IMR-90 (cell line): ENCODE measurements around the gene CTNND2. TPM values are rescaled to one million over a fixed set of nuclear protein-coding genes. Genes with fewer than 3 reads are reported as not detected.

Experiments
- ATAC-seq: fragments of 200-7000 bp; cut with Tn5 transposase; 2 replicates; pipeline ENCODE4 v1.9.1; 2020; ENCODE audit warnings: low read depth, mild to moderate bottlenecking, moderate library complexity
- BruUV-seq: library from RNA; stranded (reverse); fragments of 400-500 nt; replicated peaks from 2 replicates; lab custom pipeline; 2021; lab: Mats Ljungman, UMichigan
- CTCF ChIA-PET: fragments of 300-600 bp; formaldehyde crosslinking; extraction: SDS; loops from one replicate; lab custom pipeline; 2021; ENCODE audit warnings: antibody characterized with exemption; lab: Yijun Ruan, JAX
- POLR2A ChIA-PET: fragments of 300-600 bp; sonication (Branson Sonifier 250); formaldehyde crosslinking; loops from one replicate; lab custom pipeline; 2022; ENCODE audit warnings: antibody characterized with exemption; ENCODE audit not compliant: unreplicated experiment; lab: Charles Lee
- DNase-seq: peaks from one replicate; pipeline ENCODE4 v3.0.0; 2013
- H2AFZ ChIP-seq: replicated peaks from 2 replicates; pipeline ENCODE3; 2013; ENCODE audit warnings: low read length, mild to moderate bottlenecking; ENCODE audit not compliant: poor library complexity
- H2AK5ac ChIP-seq: 2 replicates; pipeline ENCODE4 v1.6.1; 2013; ENCODE audit warnings: low read depth, low read length, inconsistent platforms
- H2AK9ac ChIP-seq: replicated peaks from 2 replicates; pipeline ENCODE3; 2013; ENCODE audit warnings: mild to moderate bottlenecking, low read depth, low read length, moderate library complexity; ENCODE audit not compliant: poor library complexity
- H2BK120ac ChIP-seq: 2 replicates; pipeline ENCODE4 v1.6.1; 2013; ENCODE audit warnings: low read depth, low read length, inconsistent platforms
- H2BK15ac ChIP-seq: 3 replicates; pipeline ENCODE4 v1.6.1; 2013; ENCODE audit warnings: low read depth, low read length, inconsistent platforms
- H2BK20ac ChIP-seq: 2 replicates; pipeline ENCODE4 v1.6.1; 2013; ENCODE audit warnings: low read depth, mild to moderate bottlenecking, inconsistent platforms, low read length, moderate library complexity
- H2BK5ac ChIP-seq: 2 replicates; pipeline ENCODE4 v1.6.1; 2013; ENCODE audit warnings: mild to moderate bottlenecking, low read depth, low read length, inconsistent platforms; ENCODE audit not compliant: poor library complexity, severe bottlenecking
- H3K14ac ChIP-seq: replicated peaks from 2 replicates; pipeline ENCODE4 v1.6.1; 2013; ENCODE audit warnings: low read depth, low read length, inconsistent platforms
- H3K18ac ChIP-seq: 2 replicates; pipeline ENCODE4 v1.6.1; 2013; ENCODE audit warnings: low read depth, low read length, control low read depth
- H3K23ac ChIP-seq: 2 replicates; pipeline ENCODE4 v1.6.1; 2013; ENCODE audit warnings: low read depth, low read length, inconsistent platforms
- H3K27ac ChIP-seq: 2 replicates; pipeline ENCODE4 v1.5.1; 2013; ENCODE audit warnings: mild to moderate bottlenecking, control low read depth, low read length; ENCODE audit not compliant: insufficient read depth
- H3K27me3 ChIP-seq: 2 replicates; pipeline ENCODE4 v1.6.1; 2013; ENCODE audit warnings: low read length; ENCODE audit not compliant: control insufficient read depth, insufficient read depth
- H3K36me3 ChIP-seq: 2 replicates; pipeline ENCODE4 v1.6.1; 2013; ENCODE audit warnings: low read length, mixed read lengths; ENCODE audit not compliant: control insufficient read depth, insufficient read depth
- H3K4ac ChIP-seq: 2 replicates; pipeline ENCODE4 v1.6.1; 2013; ENCODE audit warnings: low read depth, low read length, inconsistent platforms
- H3K4me1 ChIP-seq: 2 replicates; pipeline ENCODE4 v1.6.1; 2013; ENCODE audit warnings: low read length, mixed read lengths; ENCODE audit not compliant: control insufficient read depth, insufficient read depth
- H3K4me2 ChIP-seq: 2 replicates; pipeline ENCODE4 v1.6.1; 2013; ENCODE audit warnings: low read depth, mild to moderate bottlenecking, control low read depth, low read length, moderate library complexity
- H3K4me3 ChIP-seq: 2 replicates; pipeline ENCODE4 v1.5.1; 2013; ENCODE audit warnings: low read depth, mild to moderate bottlenecking, control low read depth, low read length, moderate library complexity; ENCODE audit not compliant: insufficient read depth
- H3K56ac ChIP-seq: 2 replicates; pipeline ENCODE4 v1.6.1; 2013; ENCODE audit warnings: low read length, inconsistent platforms; ENCODE audit not compliant: insufficient read depth; ENCODE audit errors: extremely low read depth
- H3K79me1 ChIP-seq, 2 experiments: 2 replicates each; pipeline ENCODE4 v1.6.1; 2013; ENCODE audit warnings: low read length in 2 of 2, inconsistent platforms in 1 of 2, low read depth in 1 of 2
- H3K9ac ChIP-seq: 2 replicates; pipeline ENCODE4 v1.6.1; 2013; ENCODE audit warnings: low read depth, low read length, control low read depth
- H3K9me1 ChIP-seq: 2 replicates; pipeline ENCODE4 v1.6.1; 2013; ENCODE audit warnings: low read length, inconsistent platforms; ENCODE audit not compliant: insufficient read depth
- H3K9me3 ChIP-seq: 2 replicates; pipeline ENCODE4 v1.6.1; 2013; ENCODE audit warnings: low read length; ENCODE audit not compliant: control insufficient read depth, insufficient read depth
- H4K20me1 ChIP-seq: 2 replicates; pipeline ENCODE4 v1.6.1; 2013; ENCODE audit warnings: low read length, inconsistent platforms; ENCODE audit not compliant: insufficient read depth
- H4K5ac ChIP-seq: 2 replicates; pipeline ENCODE4 v1.6.1; 2013; ENCODE audit warnings: mild to moderate bottlenecking, low read depth, low read length, control low read depth
- H4K8ac ChIP-seq, 2 experiments: 2 replicates each; pipeline ENCODE4 v1.6.1; 2013; ENCODE audit warnings: low read depth in 2 of 2, low read length in 2 of 2, control low read depth in 1 of 2, inconsistent platforms in 1 of 2
- H4K91ac ChIP-seq: 2 replicates; pipeline ENCODE4 v1.6.1; 2013; ENCODE audit warnings: low read depth, low read length, inconsistent platforms; ENCODE audit not compliant: insufficient read depth
- CEBPB ChIP-seq: IDR thresholded peaks from 2 replicates; pipeline ENCODE4 v1.6.1; 2012; ENCODE audit warnings: low read depth, low read length, improper control_type of control experiment
- CHD1 ChIP-seq: IDR thresholded peaks from 2 replicates; pipeline ENCODE4 v1.6.1; 2012; ENCODE audit warnings: low read depth, low read length, improper control_type of control experiment
- MAZ ChIP-seq: IDR thresholded peaks from 2 replicates; pipeline ENCODE4 v1.6.1; 2012; ENCODE audit warnings: low read depth, mild to moderate bottlenecking, low read length, improper control_type of control experiment, moderate library complexity, borderline replicate concordance
- MXI1 ChIP-seq: IDR thresholded peaks from 2 replicates; pipeline ENCODE4 v1.6.1; 2012; ENCODE audit warnings: low read depth, mild to moderate bottlenecking, low read length, moderate library complexity, borderline replicate concordance
- NFE2L2 ChIP-seq: fragments of 150-350 bp; IDR thresholded peaks from 2 replicates; pipeline ENCODE4 v1.6.1; 2016; ENCODE audit warnings: low read depth, mild to moderate bottlenecking, low read length
- POLR2A ChIP-seq: IDR thresholded peaks from 2 replicates; pipeline ENCODE4 v1.6.1; 2012; ENCODE audit warnings: mild to moderate bottlenecking, low read depth, low read length
- RAD21 ChIP-seq: IDR thresholded peaks from 2 replicates; pipeline ENCODE4 v1.6.1; 2012; ENCODE audit warnings: low read length, improper control_type of control experiment
- RCOR1 ChIP-seq: IDR thresholded peaks from 2 replicates; pipeline ENCODE4 v1.6.1; 2012; ENCODE audit warnings: mild to moderate bottlenecking, low read length, improper control_type of control experiment; ENCODE audit not compliant: insufficient replicate concordance
- RFX5 ChIP-seq: IDR thresholded peaks from 2 replicates; pipeline ENCODE4 v1.8.0; 2012; ENCODE audit warnings: low read depth, mild to moderate bottlenecking, low read length, moderate library complexity
- SMC3 ChIP-seq: fragments of 150-350 bp; IDR thresholded peaks from 2 replicates; pipeline ENCODE4 v1.6.1; 2016; ENCODE audit warnings: low read depth, mild to moderate bottlenecking, antibody characterized with exemption, low read length, moderate library complexity
- WGBS, 2 experiments: methylation state at CpG; one replicate each; pipeline versions ENCODE4 v1.1.5 to v1.1.7; 2013; ENCODE audit warnings: missing lambda C conversion rate in 2 of 2; ENCODE audit not compliant: insufficient read length in 1 of 2; ENCODE audit errors: extremely low coverage in 2 of 2; 5-methylcytosine and 5-hydroxymethylcytosine counted together
- dilution Hi-C: fragments of 300-500 bp; cut with HindIII; formaldehyde crosslinking; loops from one replicate; pipeline ENCODE4 v1.14.3; 2018; ENCODE audit warnings: low sequenced_read_pairs; ENCODE audit not compliant: unreplicated experiment
- in situ Hi-C: fragments of 300-500 bp; cut with MboI; formaldehyde crosslinking; loops from 3 replicates; pipeline ENCODE4 v1.14.3; 2019; ENCODE audit warnings: low sequenced_read_pairs, inconsistent platforms, mixed read lengths
- intact Hi-C: fragments of 100-400 bp; cut with micrococcal nuclease; formaldehyde crosslinking; loops from 2 replicates; pipeline ENCODE4 v1.10.0; 2022
- polyA plus RNA-seq, 3 experiments: library from polyadenylated mRNA; depleted of rRNA; stranded (reverse); fragments of >200 nt; gene quantifications; 2 replicates each; pipeline ENCODE4 v1.2.3, GENCODE V29; 2012; ENCODE audit warnings: low replicate concordance in 1 of 3
- total RNA-seq: library from RNA; depleted of rRNA; stranded (reverse); fragments of >200 nt; gene quantifications from 2 replicates; pipeline ENCODE4 v1.2.3, GENCODE V29; 2012
- TF ChIP-seq, protein P1 (sequence below): fragments of 150-350 bp; IDR thresholded peaks from 2 replicates; pipeline ENCODE4 v1.6.1; 2017; ENCODE audit warnings: mild to moderate bottlenecking, antibody characterized with exemption, low read length, low read depth
- TF ChIP-seq, protein P2 (sequence below): fragments of 150-350 bp; IDR thresholded peaks from 2 replicates; pipeline ENCODE4 v1.6.1; 2016; ENCODE audit warnings: low read depth, mild to moderate bottlenecking, low read length, moderate library complexity, borderline replicate concordance

Gene CTNND2
- total and polyA plus RNA-seq, 2 of the 4 experiments (the other 2 are of a cell fraction), result not detected

DNA sequence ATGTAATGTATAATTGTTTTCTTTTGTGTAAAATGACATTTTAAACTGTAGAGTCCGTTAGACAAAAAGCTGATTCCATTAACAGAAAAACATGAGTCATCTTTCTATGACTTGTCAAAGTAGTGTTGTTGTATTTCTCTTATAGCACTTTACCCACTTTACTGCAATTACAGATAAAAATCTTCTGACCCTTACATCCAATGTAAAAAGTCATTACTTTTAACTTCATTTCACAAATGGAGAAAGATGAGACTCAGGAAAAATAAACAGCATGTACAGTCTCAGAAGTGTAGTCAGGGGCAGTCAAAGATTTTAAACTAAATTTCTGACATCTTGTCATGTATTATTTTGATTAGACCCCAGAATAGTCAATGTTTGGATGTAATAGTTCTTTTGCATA is 146.6 kb downstream of the CTNND2 start:
- ATAC-seq (no peak), DNase-seq (no peak)
- H2AK5ac ChIP-seq, result no peak overlapping the region
- H4K91ac ChIP-seq, result no peak overlapping the region
- H2BK120ac ChIP-seq, result no peak overlapping the region
- H3K18ac ChIP-seq, result no peak overlapping the region
- H4K20me1 ChIP-seq, result no peaks in the 10 kb centered on the region
- WGBS, 2 experiments, result no CpG with 5 or more reads among the region's 1 CpG
- no peaks in the 10 kb centered on the region for H3K9me1 ChIP-seq
- ChIA-PET CTCF (interaction anchor here (0.6 kb wide), 1 partner anchor 221 kb away, joined by 3 read pairs; no protein-coding TSS in a partner anchor), POLR2A (no interaction called here)
- no peak overlapping the region for H2BK5ac ChIP-seq
- no peaks in the 10 kb centered on the region for H3K36me3 ChIP-seq
- H3K4me1 ChIP-seq, result no peaks in the 10 kb centered on the region
- no TSS peak for BruUV-seq
- no peak overlapping the region for H3K23ac ChIP-seq
- H2BK15ac ChIP-seq, result no peak overlapping the region
- no peaks in the 10 kb centered on the region for H3K27me3 ChIP-seq
- in situ Hi-C loops, result no loop called here
- H2BK20ac ChIP-seq, result no peak overlapping the region
- TF ChIP-seq NFE2L2, result no peak
- TF ChIP-seq RAD21, result no peak
- no peak for TF ChIP-seq MAZ
- TF ChIP-seq MXI1, result no peak
- TF ChIP-seq SMC3, result no peak
- TF ChIP-seq, protein P1, sequence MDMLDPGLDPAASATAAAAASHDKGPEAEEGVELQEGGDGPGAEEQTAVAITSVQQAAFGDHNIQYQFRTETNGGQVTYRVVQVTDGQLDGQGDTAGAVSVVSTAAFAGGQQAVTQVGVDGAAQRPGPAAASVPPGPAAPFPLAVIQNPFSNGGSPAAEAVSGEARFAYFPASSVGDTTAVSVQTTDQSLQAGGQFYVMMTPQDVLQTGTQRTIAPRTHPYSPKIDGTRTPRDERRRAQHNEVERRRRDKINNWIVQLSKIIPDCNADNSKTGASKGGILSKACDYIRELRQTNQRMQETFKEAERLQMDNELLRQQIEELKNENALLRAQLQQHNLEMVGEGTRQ, result no peak
- TF ChIP-seq CHD1, result no peak
- no peak for TF ChIP-seq RFX5
- no peak for TF ChIP-seq POLR2A
- TF ChIP-seq, protein P2, sequence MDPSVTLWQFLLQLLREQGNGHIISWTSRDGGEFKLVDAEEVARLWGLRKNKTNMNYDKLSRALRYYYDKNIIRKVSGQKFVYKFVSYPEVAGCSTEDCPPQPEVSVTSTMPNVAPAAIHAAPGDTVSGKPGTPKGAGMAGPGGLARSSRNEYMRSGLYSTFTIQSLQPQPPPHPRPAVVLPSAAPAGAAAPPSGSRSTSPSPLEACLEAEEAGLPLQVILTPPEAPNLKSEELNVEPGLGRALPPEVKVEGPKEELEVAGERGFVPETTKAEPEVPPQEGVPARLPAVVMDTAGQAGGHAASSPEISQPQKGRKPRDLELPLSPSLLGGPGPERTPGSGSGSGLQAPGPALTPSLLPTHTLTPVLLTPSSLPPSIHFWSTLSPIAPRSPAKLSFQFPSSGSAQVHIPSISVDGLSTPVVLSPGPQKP, result no peak
- TF ChIP-seq CEBPB, result no peak
- no peak for TF ChIP-seq RCOR1
- no peak overlapping the region for H3K27ac ChIP-seq
- no peak overlapping the region for H3K4ac ChIP-seq
- H3K4me3 ChIP-seq, result no peak overlapping the region
- no peak overlapping the region for H3K14ac ChIP-seq
- no peak overlapping the region for H3K56ac ChIP-seq
- no peaks in the 10 kb centered on the region for H3K79me1 ChIP-seq
- no peak overlapping the region for H2AK9ac ChIP-seq
- no peak overlapping the region for H4K5ac ChIP-seq
- intact Hi-C loops, result no loop called here
- H3K9me3 ChIP-seq, result no peaks in the 10 kb centered on the region
- H3K4me2 ChIP-seq, result no peak overlapping the region
- H4K8ac ChIP-seq, result no peak overlapping the region
- no peak overlapping the region for H3K9ac ChIP-seq
- H2AFZ ChIP-seq, result no peak overlapping the region
- dilution Hi-C loops, result no loop called here
